Lower leg skin (tissue), 3 donors: ENCODE measurements around the gene KIR2DL3.

ENCODE experiments used
- POLR2A ChIP-seq, 2 donors: fragments of 450-650 bp; IDR thresholded peaks; one replicate each; pipeline ENCODE4 v1.6.1; 2016 to 2017; ENCODE audit warnings: antibody characterized with exemption in 2 of 2, mild to moderate bottlenecking in 1 of 2, moderate library complexity in 1 of 2
- TF ChIP-seq, protein P1 (sequence below), 3 donors: fragments of 450-650 bp; IDR thresholded peaks; one replicate each; pipeline ENCODE4 v1.5.1; 2016; ENCODE audit warnings: antibody characterized with exemption in 3 of 3, mild to moderate bottlenecking in 3 of 3, moderate library complexity in 2 of 3

DNA sequence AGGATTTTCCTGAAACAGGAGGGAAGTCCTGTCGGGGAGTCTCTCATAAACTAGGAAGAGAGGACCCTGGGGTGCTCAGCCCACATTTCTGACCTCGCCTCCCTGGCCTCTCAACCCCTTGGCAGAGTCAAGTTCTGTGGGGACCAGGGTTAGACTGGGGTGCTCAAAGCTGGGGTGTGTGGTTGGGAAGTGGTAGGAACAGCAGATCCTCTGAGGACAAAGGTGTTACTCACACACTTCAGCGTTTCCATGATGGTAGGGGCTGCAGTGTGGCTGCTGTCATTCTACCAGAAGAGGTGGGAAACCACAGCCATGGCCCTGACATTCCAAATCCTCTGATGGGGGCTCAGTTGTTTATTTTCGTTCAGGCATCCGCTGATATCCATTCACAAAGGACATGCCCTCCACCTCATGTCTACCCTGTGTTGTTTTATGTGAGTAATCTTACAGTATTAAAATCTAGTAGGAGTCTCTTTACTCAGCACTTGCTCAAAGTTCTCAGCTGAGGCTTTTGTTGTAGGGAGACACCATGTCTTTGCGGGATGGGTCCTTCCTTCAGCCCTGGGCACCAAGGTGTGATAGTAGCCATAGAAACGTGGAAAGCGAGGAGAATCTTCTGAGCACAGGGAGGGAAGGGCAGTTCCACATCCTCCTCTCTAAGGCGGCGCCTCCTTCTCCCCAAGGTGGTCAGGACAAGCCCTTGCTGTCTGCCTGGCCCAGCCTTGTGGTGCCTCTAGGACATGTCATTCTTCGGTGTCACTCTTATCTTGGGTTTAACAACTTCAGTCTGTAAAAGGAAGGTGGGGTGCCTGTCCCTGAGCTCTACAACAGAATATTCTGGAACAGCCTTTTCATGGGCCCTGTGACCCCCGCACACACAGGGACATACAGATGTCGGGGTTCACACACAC, 1.5 kb downstream of the KIR2DL3 start:
- TF ChIP-seq, protein P1, sequence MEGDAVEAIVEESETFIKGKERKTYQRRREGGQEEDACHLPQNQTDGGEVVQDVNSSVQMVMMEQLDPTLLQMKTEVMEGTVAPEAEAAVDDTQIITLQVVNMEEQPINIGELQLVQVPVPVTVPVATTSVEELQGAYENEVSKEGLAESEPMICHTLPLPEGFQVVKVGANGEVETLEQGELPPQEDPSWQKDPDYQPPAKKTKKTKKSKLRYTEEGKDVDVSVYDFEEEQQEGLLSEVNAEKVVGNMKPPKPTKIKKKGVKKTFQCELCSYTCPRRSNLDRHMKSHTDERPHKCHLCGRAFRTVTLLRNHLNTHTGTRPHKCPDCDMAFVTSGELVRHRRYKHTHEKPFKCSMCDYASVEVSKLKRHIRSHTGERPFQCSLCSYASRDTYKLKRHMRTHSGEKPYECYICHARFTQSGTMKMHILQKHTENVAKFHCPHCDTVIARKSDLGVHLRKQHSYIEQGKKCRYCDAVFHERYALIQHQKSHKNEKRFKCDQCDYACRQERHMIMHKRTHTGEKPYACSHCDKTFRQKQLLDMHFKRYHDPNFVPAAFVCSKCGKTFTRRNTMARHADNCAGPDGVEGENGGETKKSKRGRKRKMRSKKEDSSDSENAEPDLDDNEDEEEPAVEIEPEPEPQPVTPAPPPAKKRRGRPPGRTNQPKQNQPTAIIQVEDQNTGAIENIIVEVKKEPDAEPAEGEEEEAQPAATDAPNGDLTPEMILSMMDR (IDR thresholded peaks at IDR 0.05) = no peak
- no peak for TF ChIP-seq POLR2A (IDR thresholded peaks at IDR 0.05)
